Heart right ventricle (tissue), 16 donors: ENCODE data around the gene BABAM2. TPM values are rescaled to one million over a fixed set of nuclear protein-coding genes. Genes with fewer than 3 reads are reported as not detected.

Experiments used
- ATAC-seq, 8 donors: fragments of 200-7000 bp; cut with Tn5 transposase; one replicate each; pipeline ENCODE4 v1.9.1; 2020; ENCODE audit warnings: mild to moderate bottlenecking in 8 of 8, moderate library complexity in 8 of 8, moderate number of reproducible peaks in 1 of 8
- DNase-seq, 2 donors: peaks; one replicate each; pipeline ENCODE4 v3.0.0-alpha.2; 2020
- H3K27ac ChIP-seq, 10 donors: fragments of 200-600 bp; sonication (generic) in 2 of 10; one replicate each; pipeline versions ENCODE4 v1.5.0 to v1.8.0; 2020 to 2022; ENCODE audit warnings: mild to moderate bottlenecking in 3 of 10
- H3K27me3 ChIP-seq, 7 donors: fragments of 200-600 bp; one replicate each; pipeline ENCODE4 v1.8.0; 2021 to 2022; ENCODE audit warnings: mild to moderate bottlenecking in 2 of 7
- H3K36me3 ChIP-seq, 9 donors: fragments of 200-600 bp; sonication (generic) in 1 of 9; one replicate each; pipeline versions ENCODE4 v1.5.0 to v1.8.0; 2020 to 2022; ENCODE audit warnings: mild to moderate bottlenecking in 2 of 9
- H3K4me1 ChIP-seq, 9 donors: fragments of 200-600 bp; sonication (generic) in 1 of 9; one replicate each; pipeline versions ENCODE4 v1.5.0 to v1.8.0; 2020 to 2022; ENCODE audit warnings: mild to moderate bottlenecking in 4 of 9
- H3K4me3 ChIP-seq, 10 donors: fragments of 200-600 bp; sonication (generic) in 2 of 10; one replicate each; pipeline versions ENCODE4 v1.5.0 to v1.8.0; 2020 to 2022; ENCODE audit warnings: mild to moderate bottlenecking in 7 of 10, moderate library complexity in 2 of 10
- H3K9me3 ChIP-seq, 11 donors: fragments of 200-600 bp in 10 of 11; sonication (generic) in 2 of 11; one replicate each; pipeline versions ENCODE4 v1.5.0 to v1.8.0; 2013 to 2022; ENCODE audit warnings: mild to moderate bottlenecking in 2 of 11, control low read depth in 1 of 11, moderate library complexity in 1 of 11
- WGBS, 2 donors: extraction: QIAGEN DNeasy Blood & Tissue Kit; methylation state at CpG; one replicate each; pipeline ENCODE4 v1.1.7; 2013; ENCODE audit warnings: inconsistent platforms in 1 of 2; 5-methylcytosine and 5-hydroxymethylcytosine counted together
- intact Hi-C, 10 donors: fragments of 100-400 bp; cut with DNase I; formaldehyde crosslinking; loops; one replicate each; pipeline versions ENCODE4 v1.11.1 to v1.14.2; 2022
- polyA plus RNA-seq, 2 donors: library from polyadenylated mRNA; stranded (reverse); fragments of 200-250 nt; gene quantifications; one replicate each; pipeline ENCODE4 v1.2.3, GENCODE V29; 2013
- total RNA-seq, 10 donors: library from RNA; stranded (reverse); fragmentation: NEBNext Ultra II Directional in 3 of 10; extraction: Animal tissue kit (Norgen Biotek cat#: 25700) in 3 of 10; gene quantifications; one replicate each; pipeline versions ENCODE4 v1.2.1 to v1.2.4, GENCODE V29; 2021 to 2023
- TF ChIP-seq, protein P1 (sequence below), 9 donors: fragments of 200-600 bp; sonication (generic) in 2 of 9; IDR thresholded peaks; one replicate each; pipeline versions ENCODE4 v1.5.0 to v1.8.0; 2021 to 2022; ENCODE audit warnings: antibody characterized with exemption in 9 of 9, mild to moderate bottlenecking in 5 of 9, moderate library complexity in 1 of 9
- donor health status: Arrhythmogenic right ventricular cardiomyopathy.
- donor health status: ischemic (EF 13 %, LVEDD 7.1; RV severe dilation, severe dysfunction).
- donor health status: healthy with polysubstance abuse.
- donor health status: DM: no; HTN: yes; CAD: no.
- donor health status: DM: no; HTN: no; CAD: no.
- donor health status: ischemic (EF 25% LVEDD 6.9; RV normal size, moderate dysfunction).
- donor health status: ischemic (EF 25% LVEDD 5.7; RV mildly dilated, moderate dysfunction).
- donor health status: healthy.
- donor health status: DM: yes; HTN: yes; CAD: no.
- donor health status: Ischemic cardiomyopathy.
- donor health status: ischemic (EF 35%, LVEDD 5.7; RV mildly dilated, moderate dysfunction).
- donor health status: nonischemic (EF 11% LVEDD 7.7; RV severe dilation, severe dysfunction).
- donor health status: DM: yes; HTN: yes; CAD: no.
- donor health status: PGD.
- donor health status: ischemic (EF 29% LVEDD 5.4; RV normal size, mild dysfunction).
- donor health status: nonischemic (EF 23%, LVEDD 6.1; RV moderate dilation, normal function).

Gene BABAM2
- total and polyA plus RNA-seq, 12 donors, result 13.3 to 83.4 (median 65.9) TPM

DNA sequence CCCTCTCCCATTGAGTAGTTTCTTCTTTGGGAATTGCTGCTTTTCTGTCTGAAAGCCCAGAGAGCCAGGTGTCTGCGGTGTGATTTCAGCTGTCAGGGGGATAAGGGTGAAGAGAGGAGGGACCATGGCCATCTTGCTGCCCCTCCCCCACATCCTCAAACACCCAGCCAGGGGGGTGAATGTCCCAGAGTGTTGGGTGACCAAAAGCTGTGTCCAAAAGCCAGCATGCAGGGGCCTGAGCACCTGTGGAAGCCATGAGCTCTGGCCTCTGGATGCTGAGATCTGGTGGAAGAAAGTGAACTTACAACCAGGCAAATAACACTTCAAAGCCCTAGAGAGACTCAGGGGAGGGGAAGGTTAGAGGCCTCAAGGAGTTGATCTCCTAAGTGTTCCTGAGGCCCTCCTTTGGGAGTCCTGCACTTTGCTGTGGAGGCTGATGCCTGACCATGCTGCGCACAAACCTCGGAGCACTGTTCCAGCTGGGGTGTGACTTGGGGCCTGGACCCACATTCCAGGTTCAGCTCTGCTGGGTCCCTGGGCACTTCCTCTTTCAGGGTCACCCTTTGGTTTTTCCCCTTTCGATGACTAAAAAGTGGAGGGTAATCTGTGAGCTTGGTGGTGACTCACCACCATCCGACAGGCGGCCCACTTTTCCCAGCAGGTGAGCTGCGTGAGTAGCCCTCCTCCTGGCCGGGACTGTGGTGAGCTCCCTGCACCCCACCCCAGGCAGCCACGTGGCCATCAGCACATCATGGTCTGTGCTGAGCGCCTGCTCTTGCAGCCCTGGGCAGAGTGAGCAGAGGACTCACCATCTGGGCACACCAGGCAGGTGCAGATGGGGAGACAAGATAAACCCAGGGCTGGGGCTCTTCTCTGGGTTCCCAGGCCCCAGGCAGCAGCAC is 435.3 kb downstream of the BABAM2 start:
- no peak for DNase-seq
- ATAC-seq, result peak in 1 of 8 donors; percentile 24
- TF ChIP-seq, protein P1, sequence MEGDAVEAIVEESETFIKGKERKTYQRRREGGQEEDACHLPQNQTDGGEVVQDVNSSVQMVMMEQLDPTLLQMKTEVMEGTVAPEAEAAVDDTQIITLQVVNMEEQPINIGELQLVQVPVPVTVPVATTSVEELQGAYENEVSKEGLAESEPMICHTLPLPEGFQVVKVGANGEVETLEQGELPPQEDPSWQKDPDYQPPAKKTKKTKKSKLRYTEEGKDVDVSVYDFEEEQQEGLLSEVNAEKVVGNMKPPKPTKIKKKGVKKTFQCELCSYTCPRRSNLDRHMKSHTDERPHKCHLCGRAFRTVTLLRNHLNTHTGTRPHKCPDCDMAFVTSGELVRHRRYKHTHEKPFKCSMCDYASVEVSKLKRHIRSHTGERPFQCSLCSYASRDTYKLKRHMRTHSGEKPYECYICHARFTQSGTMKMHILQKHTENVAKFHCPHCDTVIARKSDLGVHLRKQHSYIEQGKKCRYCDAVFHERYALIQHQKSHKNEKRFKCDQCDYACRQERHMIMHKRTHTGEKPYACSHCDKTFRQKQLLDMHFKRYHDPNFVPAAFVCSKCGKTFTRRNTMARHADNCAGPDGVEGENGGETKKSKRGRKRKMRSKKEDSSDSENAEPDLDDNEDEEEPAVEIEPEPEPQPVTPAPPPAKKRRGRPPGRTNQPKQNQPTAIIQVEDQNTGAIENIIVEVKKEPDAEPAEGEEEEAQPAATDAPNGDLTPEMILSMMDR (IDR thresholded peaks at IDR 0.05), result no peak
- Histone ChIP-seq H3K9me3 (no peaks in the 10 kb centered on the region), H3K36me3 (no peaks in the 10 kb centered on the region), H3K4me3 (no peak overlapping the region), H3K27me3 (no peaks in the 10 kb centered on the region), H3K4me1 (peaks cover 0 to 30% (median 10%) of the 10 kb centered on the region in 9 donors), H3K27ac (no peak overlapping the region)
- WGBS, 2 donors, result 92 to 93% methylated on average over 10 of the region's 10 CpGs
- intact Hi-C loops, result no loop called here

DNA sequence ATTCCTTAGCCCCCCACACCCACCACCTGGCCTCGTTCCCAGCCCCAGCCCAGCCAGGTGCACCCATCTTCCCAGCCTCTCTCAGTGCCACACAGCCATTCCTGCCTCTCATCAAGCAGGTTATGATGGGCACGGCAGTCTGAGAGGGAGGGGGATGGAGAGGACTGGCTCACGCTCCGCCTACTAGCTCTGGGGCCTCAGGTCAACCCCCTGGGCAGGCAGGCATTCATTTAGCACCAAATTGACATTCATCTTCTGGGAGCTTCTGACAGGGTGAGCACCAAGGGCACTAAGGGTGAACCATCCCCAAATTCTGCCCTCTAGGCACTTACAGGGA is 435.9 kb downstream of the BABAM2 start:
- Histone ChIP-seq H3K4me3 (no peak overlapping the region), H3K9me3 (no peaks in the 10 kb centered on the region), H3K27me3 (no peaks in the 10 kb centered on the region), H3K27ac (no peak overlapping the region), H3K4me1 (peaks cover 0 to 30% (median 10%) of the 10 kb centered on the region in 9 donors), H3K36me3 (no peaks in the 10 kb centered on the region)
- DNase-seq (no peak), ATAC-seq (no peak)
- intact Hi-C loops, result no loop called here
- TF ChIP-seq, protein P1 (IDR thresholded peaks at IDR 0.05), result no peak
- 93 to 94% methylated on average over 4 of the region's 4 CpGs for WGBS, 2 donors

DNA sequence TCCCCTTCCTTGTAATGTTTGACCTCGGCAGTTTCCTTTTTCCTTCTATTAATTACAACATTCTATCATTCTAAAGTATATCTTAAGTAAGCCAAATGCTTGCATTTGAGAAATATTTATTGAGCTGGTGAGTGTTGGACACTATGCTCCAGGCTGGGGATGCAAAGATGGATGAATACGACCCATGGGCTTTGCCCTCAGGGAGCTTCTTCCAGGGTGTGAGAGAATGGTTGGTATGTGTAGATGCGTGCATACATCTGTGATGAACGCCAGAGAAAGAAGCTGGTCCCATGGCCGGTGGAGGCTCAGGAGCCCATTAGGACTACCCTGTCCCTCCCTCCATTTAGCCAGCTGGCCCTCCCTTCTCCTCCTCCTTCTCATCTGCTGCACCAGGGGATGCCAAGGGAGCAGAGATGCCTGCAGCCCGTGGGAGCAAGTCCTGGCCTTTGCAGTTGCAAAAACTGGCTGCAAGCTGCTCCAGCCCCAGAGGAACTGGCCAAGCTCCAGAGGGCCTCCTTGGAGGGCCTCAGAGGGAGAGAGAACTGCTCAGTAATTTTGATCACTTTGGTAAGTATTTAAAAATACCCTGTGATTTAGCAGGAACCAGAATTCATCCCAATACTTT is 436.5 kb downstream of the BABAM2 start:
- DNase-seq (peak in 1 of 2 donors; percentile 43), ATAC-seq (peak in 4 of 8 donors; percentile 20 to 67 (median 38))
- Histone ChIP-seq H3K9me3 (no peaks in the 10 kb centered on the region), H3K4me3 (no peak overlapping the region), H3K4me1 (peaks cover 0 to 30% (median 10%) of the 10 kb centered on the region in 9 donors), H3K36me3 (no peaks in the 10 kb centered on the region), H3K27me3 (no peaks in the 10 kb centered on the region), H3K27ac (peak overlapping the region in 1 of 10 donors; percentile 24)
- intact Hi-C loops, result no loop called here
- TF ChIP-seq, protein P1 (IDR thresholded peaks at IDR 0.05), result no peak
- 72 to 74% methylated on average over 6 of the region's 6 CpGs for WGBS, 2 donors

DNA sequence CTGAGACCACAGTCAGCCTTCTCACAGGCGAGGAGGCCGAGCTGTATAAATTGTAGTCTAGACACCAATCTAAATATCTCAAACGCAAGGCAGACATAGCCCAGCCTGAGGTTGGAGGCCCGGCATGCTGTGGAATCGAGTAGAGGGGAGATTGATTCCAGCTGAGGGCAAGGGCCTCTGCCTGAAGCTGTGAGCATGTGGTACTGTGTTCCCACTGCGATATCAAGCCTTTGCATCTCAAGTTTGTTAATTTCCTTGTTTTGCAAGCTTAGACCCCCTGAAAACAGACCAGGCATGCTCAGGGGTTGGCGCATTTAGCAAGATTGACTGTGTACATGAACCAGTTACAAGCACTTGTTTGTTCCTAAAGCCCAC is 437.0 kb downstream of the BABAM2 start:
- 88 to 89% methylated on average over 7 of the region's 7 CpGs for WGBS, 2 donors
- no peaks in the 10 kb centered on the region for H3K9me3 ChIP-seq
- H3K4me3 ChIP-seq, result no peak overlapping the region
- DNase-seq, result no peak
- ATAC-seq, result no peak
- H3K27me3 ChIP-seq, result no peaks in the 10 kb centered on the region
- H3K4me1 ChIP-seq, result peaks cover 0 to 33% (median 10%) of the 10 kb centered on the region in 9 donors
- H3K27ac ChIP-seq, result peak overlapping the region in 1 of 10 donors; percentile 24
- TF ChIP-seq, protein P1 (IDR thresholded peaks at IDR 0.05), result no peak
- no peaks in the 10 kb centered on the region for H3K36me3 ChIP-seq
- intact Hi-C loops, result no loop called here
